Kidney capillary endothelial cell (primary cell): ENCODE data around the gene GALNT1.
"Not testable (repeated sequence)": the region's sequence is repeated elsewhere in the genome, so short reads cannot be mapped to it uniquely, and the experiment has no call there.

Experiments used
- DNase-seq: peaks from one replicate; pipeline ENCODE4 v3.0.0-alpha.2; 2018; ENCODE audit warnings: low spot score

GALNT1 gene

GRCh38 chr18:35581546-35581897 lies at the start of gene GALNT1:
Gene GALNT1, plus strand, starts transcription at chr18:35581740. Its CDS starts 72,923 bp downstream, at chr18:35654663.
- DNase-seq: no peak

- no peak for DNase-seq
Observed at GRCh38 chr18:35533916-35534405, 47.6 kb upstream of the GALNT1 start.

- DNase-seq: no peak
Observed at GRCh38 chr18:35535297-35535696, 46.2 kb upstream of the GALNT1 start.

GRCh38 chr18:35542356-35542755 lies 39.2 kb upstream of the GALNT1 start:
- DNase-seq: no peak

- DNase-seq: no peak
Observed at GRCh38 chr18:35547008-35547605, 34.4 kb upstream of the GALNT1 start.

- DNase-seq: no peak
Observed at GRCh38 chr18:35549564-35549963, 32.0 kb upstream of the GALNT1 start.

- no peak for DNase-seq
Observed at GRCh38 chr18:35553300-35553699, 28.2 kb upstream of the GALNT1 start.

GRCh38 chr18:35555538-35555937 lies 26.0 kb upstream of the GALNT1 start:
- DNase-seq: not testable (repeated sequence)

GRCh38 chr18:35559867-35560266 lies 21.7 kb upstream of the GALNT1 start:
- no peak for DNase-seq

- DNase-seq: no peak
Observed at GRCh38 chr18:35564795-35565453, 16.6 kb upstream of the GALNT1 start.

- no peak for DNase-seq
Observed at GRCh38 chr18:35566019-35566418, 15.5 kb upstream of the GALNT1 start.

- DNase-seq: no peak
Observed at GRCh38 chr18:35570182-35570581, 11.4 kb upstream of the GALNT1 start.

- DNase-seq: no peak
Observed at GRCh38 chr18:35571138-35571537, 10.4 kb upstream of the GALNT1 start.

GRCh38 chr18:35572644-35573043 lies 8.9 kb upstream of the GALNT1 start:
- DNase-seq: no peak

- no peak for DNase-seq
Observed at GRCh38 chr18:35573531-35573930, 8.0 kb upstream of the GALNT1 start.

- not testable (repeated sequence) for DNase-seq
Observed at GRCh38 chr18:35576240-35576845, 5.2 kb upstream of the GALNT1 start.

- no peak for DNase-seq
Observed at GRCh38 chr18:35577045-35577848, 4.3 kb upstream of the GALNT1 start.

- DNase-seq: no peak
Observed at GRCh38 chr18:35578481-35578880, 3.1 kb upstream of the GALNT1 start.

- no peak for DNase-seq
Observed at GRCh38 chr18:35578936-35579335, 2.6 kb upstream of the GALNT1 start.

- DNase-seq: peak; percentile 45
Observed at GRCh38 chr18:35580701-35581539, 620 bp upstream of the GALNT1 start.

- peak; percentile 26 for DNase-seq
Observed at GRCh38 chr18:35581898-35582641, 530 bp downstream of the GALNT1 start.
